DND-41 (cell line): ENCODE results near the gene IL1RAPL2.

Source experiments
- CTCF ChIP-seq: IDR thresholded peaks from 2 replicates; pipeline ENCODE4 v1.5.1; 2012; ENCODE audit warnings: borderline replicate concordance, low read length, moderate library complexity, mild to moderate bottlenecking; ENCODE audit not compliant: poor library complexity, severe bottlenecking; ENCODE audit errors: extremely low read depth
- EZH2 ChIP-seq: IDR thresholded peaks from 3 replicates; pipeline ENCODE4 v1.6.1; 2012; ENCODE audit warnings: borderline replicate concordance, low read depth, mild to moderate bottlenecking, moderate library complexity, low read length, inconsistent platforms; ENCODE audit not compliant: severe bottlenecking

GRCh38 chrX:104728456-104728855, 162.5 kb downstream of the IL1RAPL2 start:
- no peak for TF ChIP-seq CTCF
- no peak for TF ChIP-seq EZH2
